K562 (cell line): ENCODE data around the gene ZNHIT3. TPM values are rescaled to one million over a fixed set of nuclear protein-coding genes. Genes with fewer than 3 reads are reported as not detected.

ENCODE experiments used
- CTBP1 ChIP-seq: fragments of 450-650 bp; IDR thresholded peaks from 2 replicates; pipeline ENCODE4 v1.6.1; 2016; ENCODE audit warnings: borderline replicate concordance
- ELK3 ChIP-seq: fragments of 450-650 bp; formaldehyde crosslinking; IDR thresholded peaks from 2 replicates; pipeline ENCODE4 v1.4.0; 2020; ENCODE audit warnings: mild to moderate bottlenecking
- GATAD2A ChIP-seq: fragments of 450-650 bp; IDR thresholded peaks from 2 replicates; pipeline ENCODE4 v1.6.1; 2017
- GTF2E2 ChIP-seq: fragments of 200-800 bp; sonication (Bioruptor generic); IDR thresholded peaks from 2 replicates; pipeline ENCODE4 v1.6.1; 2016; ENCODE audit warnings: missing genetic modification characterization, missing compliant biosample characterization
- HEY1 ChIP-seq: fragments of 250-450 bp; sonication (Bioruptor Pico); IDR thresholded peaks from 2 replicates; pipeline ENCODE4 v1.5.0; 2020; ENCODE audit warnings: mild to moderate bottlenecking, moderate library complexity, borderline replicate concordance
- MAZ ChIP-seq, 2 experiments: fragments of 450-650 bp in 1 of 2; sonication (generic) in 1 of 2; formaldehyde crosslinking; IDR thresholded peaks in 1 of 2; conservative IDR thresholded peaks in 1 of 2; 2 replicates each; pipeline versions ENCODE4 v1.4.0 to v1.5.0; 2020; ENCODE audit warnings: mild to moderate bottlenecking in 1 of 2, missing genetic modification reagents in 1 of 2
- MTA3 ChIP-seq: fragments of 450-650 bp; formaldehyde crosslinking; IDR thresholded peaks from 2 replicates; pipeline ENCODE4 v1.6.1; 2017; ENCODE audit warnings: mild to moderate bottlenecking, borderline replicate concordance
- NR1H2 ChIP-seq: sonication (generic); formaldehyde crosslinking; IDR thresholded peaks from 2 replicates; pipeline ENCODE4 v1.4.0; 2020; ENCODE audit warnings: mild to moderate bottlenecking, missing genetic modification reagents
- NR2C2 ChIP-seq, 2 experiments: fragments of 200-800 bp in 1 of 2; sonication (Bioruptor generic) in 1 of 2; sonication (generic) in 1 of 2; formaldehyde crosslinking in 1 of 2; IDR thresholded peaks; 2 replicates each; pipeline versions ENCODE4 v1.6.1 to v1.8.0; 2016 to 2022; ENCODE audit warnings: mild to moderate bottlenecking in 1 of 2, missing compliant biosample characterization in 1 of 2, missing genetic modification characterization in 1 of 2, missing genetic modification reagents in 1 of 2
- PCBP2 ChIP-seq: fragments of 200-400 bp; formaldehyde crosslinking; IDR thresholded peaks from 2 replicates; pipeline ENCODE4 v1.6.1; 2018; ENCODE audit warnings: low read length, low read depth, mild to moderate bottlenecking, moderate library complexity; ENCODE audit not compliant: poor library complexity, severe bottlenecking
- PHF20 ChIP-seq: fragments of 450-650 bp; IDR thresholded peaks from 2 replicates; pipeline ENCODE4 v1.6.1; 2018; ENCODE audit not compliant: partially characterized antibody
- PPARD ChIP-seq: fragments of 250-450 bp; sonication (Bioruptor Pico); IDR thresholded peaks from 2 replicates; pipeline ENCODE4 v1.8.0; 2022; ENCODE audit warnings: inconsistent platforms, mild to moderate bottlenecking, moderate library complexity
- SP1 ChIP-seq: sonication (generic); formaldehyde crosslinking; IDR thresholded peaks from 2 replicates; pipeline ENCODE4 v1.8.1; 2022; ENCODE audit warnings: mild to moderate bottlenecking, missing genetic modification reagents
- SPI1 ChIP-seq: IDR thresholded peaks from 2 replicates; pipeline ENCODE4 v1.6.1; 2011; ENCODE audit warnings: low read depth, low read length, control low read depth, borderline replicate concordance
- THAP12 ChIP-seq: fragments of 250-450 bp; sonication (Bioruptor Pico); IDR thresholded peaks from 2 replicates; pipeline ENCODE4 v1.9.0; 2021; ENCODE audit warnings: mild to moderate bottlenecking, inconsistent platforms
- ZFPM2 ChIP-seq: fragments of 250-450 bp; sonication (Bioruptor Pico); IDR thresholded peaks from 2 replicates; pipeline ENCODE4 v1.5.1; 2022; ENCODE audit warnings: mild to moderate bottlenecking
- ZNF124 ChIP-seq: sonication (generic); formaldehyde crosslinking; IDR thresholded peaks from 2 replicates; pipeline ENCODE4 v1.8.1; 2022; ENCODE audit warnings: missing genetic modification reagents
- ZNF217 ChIP-seq: sonication (generic); formaldehyde crosslinking; IDR thresholded peaks from 2 replicates; pipeline ENCODE4 v1.8.0; 2022; ENCODE audit warnings: mild to moderate bottlenecking, missing genetic modification reagents
- ZNF311 ChIP-seq: fragments of 250-450 bp; sonication (Bioruptor Pico); IDR thresholded peaks from 2 replicates; pipeline ENCODE4 v1.4.0; 2020; ENCODE audit warnings: mild to moderate bottlenecking, moderate library complexity
- ZNF511 ChIP-seq: sonication (generic); formaldehyde crosslinking; IDR thresholded peaks from 2 replicates; pipeline ENCODE4 v1.8.0; 2022; ENCODE audit warnings: mild to moderate bottlenecking, missing genetic modification reagents
- polyA plus RNA-seq, 8 experiments: library from polyadenylated mRNA; depleted of rRNA in 4 of 8; stranded (reverse) in 5 of 8; unstranded in 3 of 8; fragments of >200 nt; fragmentation: Nextera tagmentation in 2 of 8; fragmentation: Illumina TruSeq in 1 of 8; extraction: Ambion mirVana in 2 of 8; extraction: Trizol in 1 of 8; gene quantifications; 2 replicates each; pipeline versions ENCODE4 v1.2.1 to v1.2.3, GENCODE V29; 2011 to 2014; ENCODE audit warnings: inconsistent platforms in 1 of 8, missing spikeins in 1 of 8
- total RNA-seq, 7 experiments: library from RNA; depleted of rRNA in 6 of 7; stranded (reverse); fragments of >200 nt in 6 of 7; fragmentation: Illumina TruSeq in 2 of 7; extraction: Trizol in 2 of 7; gene quantifications; 2 replicates each; pipeline versions ENCODE4 v1.2.1 to v1.2.3, GENCODE V29; 2011 to 2021; ENCODE audit warnings: low replicate concordance in 1 of 7
- TF ChIP-seq, protein P1 (sequence below): sonication (generic); formaldehyde crosslinking; IDR thresholded peaks from 2 replicates; pipeline ENCODE4 v1.8.1; 2023; ENCODE audit warnings: mild to moderate bottlenecking, missing genetic modification reagents
- TF ChIP-seq, protein P2 (sequence below): fragments of 450-650 bp; formaldehyde crosslinking; IDR thresholded peaks from 2 replicates; pipeline ENCODE4 v1.4.0; 2022; ENCODE audit warnings: missing genetic modification characterization

ZNHIT3 gene
- total and polyA plus RNA-seq, 9 of the 15 experiments (the other 6 are each of a cell fraction or from before 2014, with no cell fraction given) = 45.0 to 300 (median 88.4) TPM

- TF ChIP-seq, protein P1, sequence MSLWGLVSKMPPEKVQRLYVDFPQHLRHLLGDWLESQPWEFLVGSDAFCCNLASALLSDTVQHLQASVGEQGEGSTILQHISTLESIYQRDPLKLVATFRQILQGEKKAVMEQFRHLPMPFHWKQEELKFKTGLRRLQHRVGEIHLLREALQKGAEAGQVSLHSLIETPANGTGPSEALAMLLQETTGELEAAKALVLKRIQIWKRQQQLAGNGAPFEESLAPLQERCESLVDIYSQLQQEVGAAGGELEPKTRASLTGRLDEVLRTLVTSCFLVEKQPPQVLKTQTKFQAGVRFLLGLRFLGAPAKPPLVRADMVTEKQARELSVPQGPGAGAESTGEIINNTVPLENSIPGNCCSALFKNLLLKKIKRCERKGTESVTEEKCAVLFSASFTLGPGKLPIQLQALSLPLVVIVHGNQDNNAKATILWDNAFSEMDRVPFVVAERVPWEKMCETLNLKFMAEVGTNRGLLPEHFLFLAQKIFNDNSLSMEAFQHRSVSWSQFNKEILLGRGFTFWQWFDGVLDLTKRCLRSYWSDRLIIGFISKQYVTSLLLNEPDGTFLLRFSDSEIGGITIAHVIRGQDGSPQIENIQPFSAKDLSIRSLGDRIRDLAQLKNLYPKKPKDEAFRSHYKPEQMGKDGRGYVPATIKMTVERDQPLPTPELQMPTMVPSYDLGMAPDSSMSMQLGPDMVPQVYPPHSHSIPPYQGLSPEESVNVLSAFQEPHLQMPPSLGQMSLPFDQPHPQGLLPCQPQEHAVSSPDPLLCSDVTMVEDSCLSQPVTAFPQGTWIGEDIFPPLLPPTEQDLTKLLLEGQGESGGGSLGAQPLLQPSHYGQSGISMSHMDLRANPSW = no peak
- TF ChIP-seq NR2C2 (CRISPR knock-in tag; IDR thresholded peaks at IDR 0.05) = no peak
- TF ChIP-seq NR2C2 (tag; IDR thresholded peaks at IDR 0.05) = peak; percentile 69
- no peak for TF ChIP-seq PPARD (CRISPR knock-in tag)
- TF ChIP-seq THAP12 = peak; percentile 61; the same call in 1 of the 2 replicates
- TF ChIP-seq NR1H2 = no peak
- no peak for TF ChIP-seq SPI1
- TF ChIP-seq MAZ (CRISPR knock-in tag; conservative IDR thresholded peaks at IDR 0.05 in 1 of 2, IDR thresholded peaks at IDR 0.05 in 1 of 2) = no peak
- TF ChIP-seq GATAD2A = no peak
- TF ChIP-seq ELK3 = no peak
- TF ChIP-seq ZNF124 (CRISPR knock-in tag) = no peak
- peak; percentile 76; the same call in 1 of the 2 replicates for TF ChIP-seq GTF2E2 (tag)
- TF ChIP-seq ZNF217 (CRISPR knock-in tag) = no peak
- TF ChIP-seq ZNF511 = no peak
- TF ChIP-seq PHF20 = peak; percentile 1
- TF ChIP-seq SP1 = no peak; the same call in 1 of the 2 replicates
- TF ChIP-seq PCBP2 = no peak
- TF ChIP-seq HEY1 = no peak
- TF ChIP-seq CTBP1 = no peak
- TF ChIP-seq, protein P2, sequence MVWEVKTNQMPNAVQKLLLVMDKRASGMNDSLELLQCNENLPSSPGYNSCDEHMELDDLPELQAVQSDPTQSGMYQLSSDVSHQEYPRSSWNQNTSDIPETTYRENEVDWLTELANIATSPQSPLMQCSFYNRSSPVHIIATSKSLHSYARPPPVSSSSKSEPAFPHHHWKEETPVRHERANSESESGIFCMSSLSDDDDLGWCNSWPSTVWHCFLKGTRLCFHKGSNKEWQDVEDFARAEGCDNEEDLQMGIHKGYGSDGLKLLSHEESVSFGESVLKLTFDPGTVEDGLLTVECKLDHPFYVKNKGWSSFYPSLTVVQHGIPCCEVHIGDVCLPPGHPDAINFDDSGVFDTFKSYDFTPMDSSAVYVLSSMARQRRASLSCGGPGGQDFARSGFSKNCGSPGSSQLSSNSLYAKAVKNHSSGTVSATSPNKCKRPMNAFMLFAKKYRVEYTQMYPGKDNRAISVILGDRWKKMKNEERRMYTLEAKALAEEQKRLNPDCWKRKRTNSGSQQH (CRISPR knock-in tag) = no peak
- no peak for TF ChIP-seq MTA3
- no peak for TF ChIP-seq ZFPM2 (CRISPR knock-in tag)
- TF ChIP-seq ZNF311 = no peak
Measured at GRCh38 chr17:36545077-36545464, 58.6 kb downstream of the ZNHIT3 start (continued).
